Right lobe of liver (tissue), 4 donors: ENCODE results near the gene ZNF687.

ENCODE experiments used
- POLR2A ChIP-seq: fragments of 450-650 bp; IDR thresholded peaks from one replicate; pipeline ENCODE4 v1.6.1; 2017; ENCODE audit warnings: antibody characterized with exemption, mild to moderate bottlenecking
- TF ChIP-seq, protein P1 (sequence below), 4 donors: fragments of 200-600 bp in 3 of 4; fragments of 450-650 bp in 1 of 4; IDR thresholded peaks; one replicate each; pipeline versions ENCODE4 v1.5.1 to v1.8.0; 2016 to 2022; ENCODE audit warnings: antibody characterized with exemption in 4 of 4, mild to moderate bottlenecking in 2 of 4
- donor health status: DM: no; HTN: no; CAD: no.
- donor health status: DM: no; HTN: no; CAD: no.
- donor health status: DM: no; HTN: yes; CAD: no.

DNA sequence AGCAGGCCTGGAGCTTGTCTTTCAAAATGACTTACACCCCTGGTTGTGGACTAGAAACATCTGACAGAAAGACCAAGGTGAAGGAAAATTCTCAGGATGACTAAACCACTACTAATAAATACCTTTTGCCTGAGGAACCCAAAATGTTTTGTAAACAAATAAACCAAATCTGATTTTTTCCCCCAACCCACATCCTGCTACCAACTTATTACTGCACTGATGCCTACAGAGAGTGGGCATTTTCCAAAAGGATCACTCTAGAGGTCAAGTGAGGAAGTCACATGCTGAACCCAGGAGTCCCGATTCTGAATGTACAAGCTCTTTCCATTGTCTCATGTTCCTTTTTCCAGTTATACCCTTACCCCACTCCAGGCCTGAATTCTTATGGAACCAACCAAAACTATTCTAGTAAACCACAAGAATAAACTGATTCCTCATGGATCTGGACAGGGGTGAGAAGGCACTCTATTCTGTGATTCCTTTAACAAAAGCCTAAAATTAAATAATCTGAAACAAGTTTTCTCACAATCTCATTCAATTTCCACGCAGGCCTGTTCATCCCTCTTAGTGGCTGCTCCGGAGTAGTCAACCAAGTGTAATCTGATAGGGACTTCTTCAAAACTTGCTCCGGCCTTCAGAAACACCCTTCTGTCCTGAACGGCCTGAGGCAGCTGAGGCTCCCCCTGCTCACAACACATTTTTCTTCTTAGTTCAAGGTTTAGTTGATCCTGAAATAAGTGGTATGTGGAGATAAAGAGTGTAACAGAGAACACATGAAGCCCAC, 43.7 kb downstream of the ZNF687 start:
- TF ChIP-seq, protein P1, sequence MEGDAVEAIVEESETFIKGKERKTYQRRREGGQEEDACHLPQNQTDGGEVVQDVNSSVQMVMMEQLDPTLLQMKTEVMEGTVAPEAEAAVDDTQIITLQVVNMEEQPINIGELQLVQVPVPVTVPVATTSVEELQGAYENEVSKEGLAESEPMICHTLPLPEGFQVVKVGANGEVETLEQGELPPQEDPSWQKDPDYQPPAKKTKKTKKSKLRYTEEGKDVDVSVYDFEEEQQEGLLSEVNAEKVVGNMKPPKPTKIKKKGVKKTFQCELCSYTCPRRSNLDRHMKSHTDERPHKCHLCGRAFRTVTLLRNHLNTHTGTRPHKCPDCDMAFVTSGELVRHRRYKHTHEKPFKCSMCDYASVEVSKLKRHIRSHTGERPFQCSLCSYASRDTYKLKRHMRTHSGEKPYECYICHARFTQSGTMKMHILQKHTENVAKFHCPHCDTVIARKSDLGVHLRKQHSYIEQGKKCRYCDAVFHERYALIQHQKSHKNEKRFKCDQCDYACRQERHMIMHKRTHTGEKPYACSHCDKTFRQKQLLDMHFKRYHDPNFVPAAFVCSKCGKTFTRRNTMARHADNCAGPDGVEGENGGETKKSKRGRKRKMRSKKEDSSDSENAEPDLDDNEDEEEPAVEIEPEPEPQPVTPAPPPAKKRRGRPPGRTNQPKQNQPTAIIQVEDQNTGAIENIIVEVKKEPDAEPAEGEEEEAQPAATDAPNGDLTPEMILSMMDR (IDR thresholded peaks at IDR 0.05): no peak
- no peak for TF ChIP-seq POLR2A
